Thyroid gland (tissue), 4 donors: ENCODE results near the gene ALPG.

Experiments used
- POLR2A ChIP-seq, 2 donors: fragments of 450-650 bp; IDR thresholded peaks; one replicate each; pipeline ENCODE4 v1.6.1; 2017; ENCODE audit warnings: antibody characterized with exemption in 2 of 2, mild to moderate bottlenecking in 2 of 2, moderate library complexity in 1 of 2
- TF ChIP-seq, protein P1 (sequence below), 6 experiments: fragments of 200-600 bp in 3 of 6; fragments of 450-650 bp in 3 of 6; sonication (generic) in 3 of 6; IDR thresholded peaks; one replicate each; pipeline ENCODE4 v1.5.1; 2016 to 2019; ENCODE audit warnings: antibody characterized with exemption in 6 of 6, mild to moderate bottlenecking in 2 of 6, inconsistent platforms in 1 of 6, moderate library complexity in 1 of 6

- TF ChIP-seq, protein P1, sequence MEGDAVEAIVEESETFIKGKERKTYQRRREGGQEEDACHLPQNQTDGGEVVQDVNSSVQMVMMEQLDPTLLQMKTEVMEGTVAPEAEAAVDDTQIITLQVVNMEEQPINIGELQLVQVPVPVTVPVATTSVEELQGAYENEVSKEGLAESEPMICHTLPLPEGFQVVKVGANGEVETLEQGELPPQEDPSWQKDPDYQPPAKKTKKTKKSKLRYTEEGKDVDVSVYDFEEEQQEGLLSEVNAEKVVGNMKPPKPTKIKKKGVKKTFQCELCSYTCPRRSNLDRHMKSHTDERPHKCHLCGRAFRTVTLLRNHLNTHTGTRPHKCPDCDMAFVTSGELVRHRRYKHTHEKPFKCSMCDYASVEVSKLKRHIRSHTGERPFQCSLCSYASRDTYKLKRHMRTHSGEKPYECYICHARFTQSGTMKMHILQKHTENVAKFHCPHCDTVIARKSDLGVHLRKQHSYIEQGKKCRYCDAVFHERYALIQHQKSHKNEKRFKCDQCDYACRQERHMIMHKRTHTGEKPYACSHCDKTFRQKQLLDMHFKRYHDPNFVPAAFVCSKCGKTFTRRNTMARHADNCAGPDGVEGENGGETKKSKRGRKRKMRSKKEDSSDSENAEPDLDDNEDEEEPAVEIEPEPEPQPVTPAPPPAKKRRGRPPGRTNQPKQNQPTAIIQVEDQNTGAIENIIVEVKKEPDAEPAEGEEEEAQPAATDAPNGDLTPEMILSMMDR (IDR thresholded peaks at IDR 0.05), result no peak
- TF ChIP-seq POLR2A (IDR thresholded peaks at IDR 0.05), result no peak
These were observed 10.2 kb downstream of the ALPG start for GRCh38 chr2:232416521-232417470.
